Measurements from ENCODE around the gene CYP19A1. TPM values are rescaled to one million over a fixed set of nuclear protein-coding genes. Genes with fewer than 3 reads are reported as not detected.

Gene CYP19A1
- polyA plus RNA-seq, 1 experiment = 0.06 TPM

DNA sequence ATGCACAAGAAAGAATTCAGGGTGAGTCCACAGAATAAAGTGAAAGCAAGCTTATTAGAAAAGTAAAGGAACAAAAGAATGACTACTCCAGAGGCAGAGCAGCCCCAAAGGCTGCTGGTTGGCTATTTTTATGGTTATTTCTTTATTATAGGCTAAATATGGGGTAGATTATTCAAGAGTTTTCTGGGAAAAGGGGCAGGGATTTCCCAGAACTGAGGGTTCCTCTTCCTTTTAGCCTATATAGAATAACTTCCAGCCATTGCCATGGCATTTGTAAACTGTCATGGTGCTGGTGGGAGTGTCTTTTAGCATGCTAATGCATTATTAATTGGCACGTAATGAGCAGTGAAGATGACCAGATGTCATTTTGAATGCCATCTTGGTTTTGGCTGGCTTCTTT, 16.7 kb upstream of the CYP19A1 start:
- Histone ChIP-seq H3K36me3 (ENCODE audit: control insufficient read depth, insufficient read depth, low read length) (no peaks in the 10 kb centered on the region), H3K27me3 (ENCODE audit: control insufficient read depth, insufficient read depth, low read length) (no peaks in the 10 kb centered on the region; the same call in 1 of the 2 replicates), H3K4me3 (ENCODE audit: low read depth, low read length) (no peak overlapping the region)
- POLR2A ChIA-PET = no interaction called here
- CTCF ChIA-PET = no interaction called here
- TF ChIP-seq, protein P1, sequence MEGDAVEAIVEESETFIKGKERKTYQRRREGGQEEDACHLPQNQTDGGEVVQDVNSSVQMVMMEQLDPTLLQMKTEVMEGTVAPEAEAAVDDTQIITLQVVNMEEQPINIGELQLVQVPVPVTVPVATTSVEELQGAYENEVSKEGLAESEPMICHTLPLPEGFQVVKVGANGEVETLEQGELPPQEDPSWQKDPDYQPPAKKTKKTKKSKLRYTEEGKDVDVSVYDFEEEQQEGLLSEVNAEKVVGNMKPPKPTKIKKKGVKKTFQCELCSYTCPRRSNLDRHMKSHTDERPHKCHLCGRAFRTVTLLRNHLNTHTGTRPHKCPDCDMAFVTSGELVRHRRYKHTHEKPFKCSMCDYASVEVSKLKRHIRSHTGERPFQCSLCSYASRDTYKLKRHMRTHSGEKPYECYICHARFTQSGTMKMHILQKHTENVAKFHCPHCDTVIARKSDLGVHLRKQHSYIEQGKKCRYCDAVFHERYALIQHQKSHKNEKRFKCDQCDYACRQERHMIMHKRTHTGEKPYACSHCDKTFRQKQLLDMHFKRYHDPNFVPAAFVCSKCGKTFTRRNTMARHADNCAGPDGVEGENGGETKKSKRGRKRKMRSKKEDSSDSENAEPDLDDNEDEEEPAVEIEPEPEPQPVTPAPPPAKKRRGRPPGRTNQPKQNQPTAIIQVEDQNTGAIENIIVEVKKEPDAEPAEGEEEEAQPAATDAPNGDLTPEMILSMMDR (IDR thresholded peaks at IDR 0.05; ENCODE audit: insufficient read depth, low read depth, low read length) = no peak
- no peak for DNase-seq (ENCODE audit: low read depth)

DNA sequence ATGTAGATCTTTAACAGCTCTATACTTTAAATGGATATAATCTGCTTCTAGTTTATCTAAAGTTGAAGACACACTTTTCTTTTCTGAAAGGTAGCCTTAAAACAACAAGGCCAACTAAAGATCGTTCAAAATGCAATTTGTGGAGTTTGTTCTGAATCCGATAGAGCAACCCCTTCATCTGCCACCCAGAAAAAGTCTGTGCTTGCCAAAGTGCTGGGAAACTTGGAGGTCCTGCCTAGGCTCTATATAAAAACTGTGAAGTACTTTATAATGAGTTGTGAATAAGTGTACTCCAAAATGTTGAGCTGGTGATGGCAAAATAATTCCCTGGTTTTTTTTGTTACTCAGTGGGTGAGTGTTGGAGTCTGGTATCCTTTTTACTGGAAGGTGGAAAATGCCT, 15.6 kb upstream of the CYP19A1 start:
- Histone ChIP-seq H3K27me3 (ENCODE audit: control insufficient read depth, insufficient read depth, low read length) (no peaks in the 10 kb centered on the region; the same call in 1 of the 2 replicates), H3K4me3 (ENCODE audit: low read depth, low read length) (no peak overlapping the region), H3K36me3 (ENCODE audit: control insufficient read depth, insufficient read depth, low read length) (no peaks in the 10 kb centered on the region)
- CTCF ChIA-PET = no interaction called here
- no peak for DNase-seq (ENCODE audit: low read depth)
- TF ChIP-seq, protein P1 (IDR thresholded peaks at IDR 0.05; ENCODE audit: insufficient read depth, low read depth, low read length) = no peak
- POLR2A ChIA-PET = no interaction called here

DNA sequence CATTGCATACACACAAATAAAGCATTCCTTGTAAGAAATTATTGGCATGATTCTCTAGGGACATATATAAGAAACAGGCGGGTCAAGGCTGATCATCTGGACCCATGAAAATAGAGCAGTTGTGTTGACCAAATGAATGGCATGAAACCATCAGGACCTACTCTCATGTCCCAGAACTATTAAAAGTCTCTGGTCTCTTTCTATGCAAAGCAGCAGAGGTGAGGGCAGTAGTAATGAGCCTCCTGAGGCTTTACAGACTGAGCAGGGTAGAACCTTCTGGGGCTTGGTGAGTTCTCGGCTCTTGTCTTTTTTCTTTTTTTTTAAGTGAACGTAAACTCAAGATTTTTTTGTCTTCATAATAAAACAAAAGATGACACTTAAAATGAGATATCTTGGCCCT, 12.3 kb upstream of the CYP19A1 start:
- POLR2A ChIA-PET = no interaction called here
- no peak for DNase-seq (ENCODE audit: low read depth)
- Histone ChIP-seq H3K27me3 (ENCODE audit: control insufficient read depth, insufficient read depth, low read length) (no peaks in the 10 kb centered on the region; the same call in 1 of the 2 replicates), H3K4me3 (ENCODE audit: low read depth, low read length) (no peak overlapping the region), H3K36me3 (ENCODE audit: control insufficient read depth, insufficient read depth, low read length) (no peaks in the 10 kb centered on the region)
- TF ChIP-seq, protein P1 (IDR thresholded peaks at IDR 0.05; ENCODE audit: insufficient read depth, low read depth, low read length) = no peak
- CTCF ChIA-PET = no interaction called here

DNA sequence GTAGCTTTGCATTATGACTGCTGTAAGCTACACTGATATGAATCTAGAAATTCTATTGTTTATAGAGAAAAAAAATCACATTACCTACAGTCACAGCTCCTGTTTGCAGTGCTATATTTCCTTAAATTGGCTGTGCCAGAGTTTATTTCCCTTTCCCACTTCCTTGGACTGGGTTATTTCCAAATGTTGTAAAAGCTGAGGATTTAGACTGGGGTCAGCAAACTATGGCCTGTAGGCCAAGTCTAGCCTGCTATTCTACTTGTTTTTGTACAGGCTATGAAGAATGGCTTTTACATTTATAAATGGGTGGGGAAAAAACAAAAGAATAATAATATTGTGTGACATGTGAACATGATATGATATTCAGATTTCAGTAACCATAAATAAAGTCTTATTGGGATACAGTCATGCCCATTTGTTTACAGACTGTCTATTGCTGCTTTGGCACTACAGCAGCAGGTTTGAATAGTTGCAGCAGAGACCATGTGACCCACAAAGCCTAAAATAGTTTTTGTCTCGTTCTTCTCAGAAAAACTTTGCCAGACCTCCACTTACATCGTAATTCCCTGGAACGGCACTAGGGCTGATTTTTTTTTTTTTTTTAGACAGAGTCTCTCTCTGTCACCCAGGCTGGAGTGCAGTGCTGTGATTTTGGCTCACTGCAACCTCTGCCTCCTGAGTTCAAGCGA, 10.9 kb upstream of the CYP19A1 start:
- no peak for DNase-seq (ENCODE audit: low read depth)
- TF ChIP-seq, protein P1 (IDR thresholded peaks at IDR 0.05; ENCODE audit: insufficient read depth, low read depth, low read length) = no peak
- no peaks in the 10 kb centered on the region for H3K27me3 ChIP-seq (ENCODE audit: control insufficient read depth, insufficient read depth, low read length)
- H3K36me3 ChIP-seq (ENCODE audit: control insufficient read depth, insufficient read depth, low read length) = no peaks in the 10 kb centered on the region
- ChIA-PET POLR2A (no interaction called here), CTCF (interaction anchor here (0.6 to 1.3 kb wide), 4 partner anchors 13 to 51 kb away, joined by 3 read pairs; no protein-coding TSS in a partner anchor)
- no peak overlapping the region for H3K4me3 ChIP-seq (ENCODE audit: low read depth, low read length)

DNA sequence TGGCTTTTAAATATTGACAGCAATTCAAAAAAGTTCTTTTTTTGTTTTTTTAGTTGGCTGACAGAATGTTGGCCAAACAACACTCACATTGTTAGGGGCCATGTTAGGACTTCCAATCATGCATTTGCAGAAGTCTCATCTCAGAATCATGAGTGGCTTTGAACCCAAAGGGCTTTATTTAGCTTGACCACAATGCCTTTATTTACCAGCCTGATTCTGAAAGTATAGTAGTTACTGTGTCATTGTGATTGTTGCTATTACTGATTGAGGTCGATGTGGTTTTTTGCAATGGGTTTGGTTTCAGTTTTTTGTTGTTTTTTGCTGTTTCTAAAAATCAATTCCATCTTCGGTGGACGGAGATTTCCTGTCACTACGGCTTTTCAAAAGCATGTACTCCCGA, 10.3 kb upstream of the CYP19A1 start:
- TF ChIP-seq, protein P1 (IDR thresholded peaks at IDR 0.05; ENCODE audit: insufficient read depth, low read depth, low read length) = no peak
- ChIA-PET POLR2A (no interaction called here), CTCF (interaction anchor here (1.3 kb wide), 1 partner anchor 31 kb away, joined by 3 read pairs; no protein-coding TSS in a partner anchor)
- Histone ChIP-seq H3K36me3 (ENCODE audit: control insufficient read depth, insufficient read depth, low read length) (no peaks in the 10 kb centered on the region), H3K27me3 (ENCODE audit: control insufficient read depth, insufficient read depth, low read length) (no peaks in the 10 kb centered on the region; the same call in 1 of the 2 replicates), H3K4me3 (ENCODE audit: low read depth, low read length) (no peak overlapping the region)
- DNase-seq (ENCODE audit: low read depth) = no peak
